Spinal cord (tissue), 10 donors: ENCODE measurements around the gene RAMACL. TPM values are rescaled to one million over a fixed set of nuclear protein-coding genes. Genes with fewer than 3 reads are reported as not detected.

Experiments used
- DNase-seq, 6 donors: peaks; one replicate each; pipeline versions ENCODE4 v3.0.0 to v3.0.0-alpha.2; 2013 to 2015; ENCODE audit warnings: low spot score in 6 of 6, low read depth in 4 of 6
- H3K27ac ChIP-seq: one replicate; pipeline ENCODE4 v1.5.1; 2013; ENCODE audit warnings: low read depth, low read length, control low read depth
- H3K27me3 ChIP-seq: one replicate; pipeline ENCODE4 v1.6.1; 2013; ENCODE audit warnings: low read length; ENCODE audit not compliant: control insufficient read depth, insufficient read depth
- H3K36me3 ChIP-seq: one replicate; pipeline ENCODE4 v1.6.1; 2013; ENCODE audit warnings: low read length; ENCODE audit not compliant: control insufficient read depth, insufficient read depth
- H3K4me1 ChIP-seq: one replicate; pipeline ENCODE4 v1.6.1; 2013; ENCODE audit warnings: low read length; ENCODE audit not compliant: control insufficient read depth, insufficient read depth
- H3K4me3 ChIP-seq: one replicate; pipeline ENCODE4 v1.5.1; 2013; ENCODE audit warnings: low read depth, low read length, control low read depth
- H3K9me3 ChIP-seq: one replicate; pipeline ENCODE4 v1.6.1; 2013; ENCODE audit warnings: low read length; ENCODE audit not compliant: control insufficient read depth, insufficient read depth
- WGBS: methylation state at CpG from one replicate; pipeline ENCODE4 v1.1.5; 2013; ENCODE audit warnings: missing lambda C conversion rate; ENCODE audit not compliant: insufficient coverage; 5-methylcytosine and 5-hydroxymethylcytosine counted together
- polyA plus RNA-seq, 2 donors: library from polyadenylated mRNA; unstranded; fragments of 120-200 nt; gene quantifications; one replicate each; pipeline ENCODE4 v1.2.1, GENCODE V29; 2013; ENCODE audit not compliant: insufficient read length in 2 of 2
- total RNA-seq, 2 donors: library from RNA; depleted of rRNA in 1 of 2; stranded (reverse); fragments of 120-200 nt in 1 of 2; fragments of >200 nt in 1 of 2; gene quantifications; one replicate each; pipeline versions ENCODE4 v1.2.3 to v1.2.4, GENCODE V29; 2013 to 2014
- donor health status: healthy.

Gene RAMACL
- total and polyA plus RNA-seq, 4 donors: 0.18 to 1.5 (median 0.89) TPM

DNA sequence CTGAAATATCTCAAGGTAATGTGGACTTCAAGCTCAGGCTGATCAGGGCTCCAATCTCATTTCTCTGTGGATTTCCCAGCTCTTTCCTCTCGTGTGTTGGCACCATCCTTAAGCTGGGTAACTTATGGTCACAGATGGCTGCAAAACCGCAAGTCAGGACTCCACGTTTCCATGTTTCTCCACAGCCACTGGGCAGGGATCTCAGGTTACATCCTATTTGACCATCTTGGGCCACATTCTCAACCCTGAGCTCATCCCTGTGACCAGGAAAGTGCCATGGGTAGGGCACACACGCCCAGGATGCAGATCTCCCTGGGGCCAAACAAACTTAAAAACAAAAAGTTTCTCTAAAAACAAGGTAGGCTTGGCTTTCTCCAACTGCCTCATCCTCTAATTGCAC, 25.2 kb upstream of the RAMACL start:
- peaks cover 20% of the 10 kb centered on the region for H3K4me1 ChIP-seq

GRCh38 chr6:166610069-166610468, 23.6 kb upstream of the RAMACL start:
- peak in 2 of 6 donors; percentile 22 to 65 for DNase-seq
- Histone ChIP-seq H3K27me3 (no peaks in the 10 kb centered on the region), H3K36me3 (no peaks in the 10 kb centered on the region), H3K4me1 (peaks cover 11% of the 10 kb centered on the region), H3K4me3 (no peak overlapping the region), H3K9me3 (no peaks in the 10 kb centered on the region), H3K27ac (no peak overlapping the region)
- 80% methylated on average over 2 of the region's 9 CpGs for WGBS

More for the DNA sequence above, 25.2 kb upstream of the RAMACL start:
- Histone ChIP-seq H3K4me3 (no peak overlapping the region), H3K9me3 (no peaks in the 10 kb centered on the region), H3K27ac (no peak overlapping the region), H3K27me3 (no peaks in the 10 kb centered on the region), H3K36me3 (peaks cover 2% of the 10 kb centered on the region)
- no peak for DNase-seq
- WGBS: 83% methylated on average over 4 of the region's 4 CpGs

- Histone ChIP-seq H3K9me3 (no peaks in the 10 kb centered on the region), H3K36me3 (no peaks in the 10 kb centered on the region), H3K4me3 (no peak overlapping the region), H3K4me1 (no peaks in the 10 kb centered on the region), H3K27ac (no peak overlapping the region), H3K27me3 (no peaks in the 10 kb centered on the region)
- DNase-seq: no peak
- no CpG with 5 or more reads among the region's 4 CpGs for WGBS
Observed at GRCh38 chr6:166608774-166609173, 22.3 kb upstream of the RAMACL start.

DNA sequence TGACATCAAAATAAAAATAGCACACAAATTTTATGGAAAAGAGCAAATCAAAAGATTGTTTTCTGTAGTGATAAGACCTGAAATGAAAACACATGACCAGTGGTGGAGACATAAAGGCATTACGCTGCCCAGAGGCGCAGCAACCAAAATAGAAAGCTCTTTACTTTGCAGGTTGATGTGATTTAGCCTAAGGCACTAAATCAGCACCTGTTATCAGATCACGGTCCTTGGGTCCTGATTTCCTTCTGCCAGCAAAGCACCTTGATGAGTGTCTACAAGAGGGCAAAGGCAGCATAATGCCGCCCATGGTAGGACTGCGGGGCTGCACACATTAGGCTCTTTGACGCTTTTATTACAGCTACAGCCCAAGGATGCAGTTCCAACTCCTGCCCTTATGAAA, 19.3 kb upstream of the RAMACL start:
- no peaks in the 10 kb centered on the region for H3K36me3 ChIP-seq
- no peak for DNase-seq
- H3K4me3 ChIP-seq: no peak overlapping the region
- no peaks in the 10 kb centered on the region for H3K27me3 ChIP-seq
- WGBS: 94% methylated on average over 6 of the region's 6 CpGs
- H3K9me3 ChIP-seq: no peaks in the 10 kb centered on the region
- H3K4me1 ChIP-seq: peaks cover 4% of the 10 kb centered on the region
- no peak overlapping the region for H3K27ac ChIP-seq

GRCh38 chr6:166604911-166605310, 18.4 kb upstream of the RAMACL start:
- Histone ChIP-seq H3K27ac (no peak overlapping the region), H3K9me3 (no peaks in the 10 kb centered on the region), H3K4me1 (peaks cover 4% of the 10 kb centered on the region), H3K27me3 (no peaks in the 10 kb centered on the region), H3K4me3 (no peak overlapping the region), H3K36me3 (no peaks in the 10 kb centered on the region)
- 100% methylated on average over 4 of the region's 6 CpGs for WGBS
- DNase-seq: no peak

GRCh38 chr6:166604328-166604727, 17.9 kb upstream of the RAMACL start:
- Histone ChIP-seq H3K27me3 (no peaks in the 10 kb centered on the region), H3K4me1 (peaks cover 4% of the 10 kb centered on the region), H3K27ac (no peak overlapping the region), H3K36me3 (no peaks in the 10 kb centered on the region), H3K9me3 (no peaks in the 10 kb centered on the region), H3K4me3 (no peak overlapping the region)
- WGBS: 96% methylated on average over 6 of the region's 9 CpGs
- no peak for DNase-seq

GRCh38 chr6:166603043-166603690, 16.7 kb upstream of the RAMACL start:
- H3K27ac ChIP-seq: no peak overlapping the region
- no peak overlapping the region for H3K4me3 ChIP-seq
- peaks cover 7% of the 10 kb centered on the region for H3K4me1 ChIP-seq
- H3K36me3 ChIP-seq: no peaks in the 10 kb centered on the region
- DNase-seq: peak in 1 of 6 donors; percentile 21
- H3K9me3 ChIP-seq: no peaks in the 10 kb centered on the region
- H3K27me3 ChIP-seq: no peaks in the 10 kb centered on the region
- WGBS: 82% methylated on average over 12 of the region's 14 CpGs

GRCh38 chr6:166601956-166602355, 15.5 kb upstream of the RAMACL start:
- DNase-seq: no peak
- Histone ChIP-seq H3K36me3 (peaks cover 4% of the 10 kb centered on the region), H3K4me1 (peaks cover 14% of the 10 kb centered on the region), H3K4me3 (no peak overlapping the region), H3K27ac (no peak overlapping the region), H3K27me3 (no peaks in the 10 kb centered on the region), H3K9me3 (no peaks in the 10 kb centered on the region)
- WGBS: 100% methylated on average over 6 of the region's 10 CpGs

- no peak overlapping the region for H3K27ac ChIP-seq
- H3K9me3 ChIP-seq: no peaks in the 10 kb centered on the region
- no peak overlapping the region for H3K4me3 ChIP-seq
- no peaks in the 10 kb centered on the region for H3K27me3 ChIP-seq
- WGBS: no CpG with 5 or more reads among the region's 2 CpGs
- DNase-seq: no peak
- peaks cover 15% of the 10 kb centered on the region for H3K4me1 ChIP-seq
- H3K36me3 ChIP-seq: peaks cover 4% of the 10 kb centered on the region
Observed at GRCh38 chr6:166600931-166601330, 14.5 kb upstream of the RAMACL start.

- no peaks in the 10 kb centered on the region for H3K27me3 ChIP-seq
- H3K36me3 ChIP-seq: peaks cover 4% of the 10 kb centered on the region
- 50% methylated on average over 1 of the region's 5 CpGs for WGBS
- H3K4me3 ChIP-seq: no peak overlapping the region
- no peak overlapping the region for H3K27ac ChIP-seq
- H3K4me1 ChIP-seq: peaks cover 15% of the 10 kb centered on the region
- no peak for DNase-seq
- H3K9me3 ChIP-seq: no peaks in the 10 kb centered on the region
Observed at GRCh38 chr6:166599205-166599604, 12.7 kb upstream of the RAMACL start.
